HG03378 (cell line): Measurements from ENCODE around the gene SORL1.
A peak's percentile ranks its signal among the peaks of the same experiment; 100 is the strongest.

ENCODE experiments used
- ATAC-seq: cut with Tn5 transposase; IDR thresholded peaks from one replicate; pipeline ENCODE4 v1.9.1; 2021; ENCODE audit warnings: mild to moderate bottlenecking, moderate library complexity; ENCODE audit not compliant: unreplicated experiment

The SORL1 gene

GRCh38 chr11:121452609-121453150 lies 566 bp downstream of the SORL1 start, which contains the start of gene SORL1-AS1:
Gene SORL1-AS1 (minus strand): TSS chr11:121452967.
- no peak for ATAC-seq

- ATAC-seq: no peak
Measured at GRCh38 chr11:121453589-121454299, 1.6 kb downstream of the SORL1 start.

- ATAC-seq: no peak
Measured at GRCh38 chr11:121455115-121455514, 3.0 kb downstream of the SORL1 start.

- no peak for ATAC-seq
Measured at GRCh38 chr11:121456151-121456550, 4.0 kb downstream of the SORL1 start.

- no peak for ATAC-seq
Measured at GRCh38 chr11:121456816-121457431, 4.8 kb downstream of the SORL1 start.

- ATAC-seq: no peak
Measured at GRCh38 chr11:121458551-121458950, 6.4 kb downstream of the SORL1 start.

GRCh38 chr11:121459413-121460017 lies 7.4 kb downstream of the SORL1 start:
- ATAC-seq: no peak

- no peak for ATAC-seq
Measured at GRCh38 chr11:121460941-121461514, 8.9 kb downstream of the SORL1 start.

- no peak for ATAC-seq
Measured at GRCh38 chr11:121461843-121462242, 9.7 kb downstream of the SORL1 start.

- ATAC-seq: no peak
Measured at GRCh38 chr11:121463689-121464335, 11.7 kb downstream of the SORL1 start.

- peak; percentile 37 for ATAC-seq
Measured at GRCh38 chr11:121464352-121464946, 12.3 kb downstream of the SORL1 start.

- no peak for ATAC-seq
Measured at GRCh38 chr11:121465709-121466062, 13.6 kb downstream of the SORL1 start.

GRCh38 chr11:121466063-121466794 lies 14.1 kb downstream of the SORL1 start:
- no peak for ATAC-seq

- no peak for ATAC-seq
Measured at GRCh38 chr11:121467471-121467870, 15.4 kb downstream of the SORL1 start.

- ATAC-seq: peak; percentile 56
Measured at GRCh38 chr11:121467965-121468364, 15.9 kb downstream of the SORL1 start.

GRCh38 chr11:121469910-121470309 lies 17.8 kb downstream of the SORL1 start:
- ATAC-seq: no peak

- no peak for ATAC-seq
Measured at GRCh38 chr11:121471167-121471566, 19.1 kb downstream of the SORL1 start.

GRCh38 chr11:121472312-121472711 lies 20.2 kb downstream of the SORL1 start:
- no peak for ATAC-seq

- ATAC-seq: no peak
Measured at GRCh38 chr11:121473064-121473777, 21.1 kb downstream of the SORL1 start.
